ENCODE measurements around the gene TBC1D7.

The TBC1D7 gene

GRCh38 chr6:13319891-13320564 is 8.3 kb downstream of the TBC1D7 start:
- DNase-seq (ENCODE audit: low spot score), result no peak

GRCh38 chr6:13318821-13319220 is 9.5 kb downstream of the TBC1D7 start:
- DNase-seq (ENCODE audit: low spot score), result no peak

- DNase-seq (ENCODE audit: low spot score), result no peak
Observed at GRCh38 chr6:13315896-13316295, 12.4 kb downstream of the TBC1D7 start.

DNA sequence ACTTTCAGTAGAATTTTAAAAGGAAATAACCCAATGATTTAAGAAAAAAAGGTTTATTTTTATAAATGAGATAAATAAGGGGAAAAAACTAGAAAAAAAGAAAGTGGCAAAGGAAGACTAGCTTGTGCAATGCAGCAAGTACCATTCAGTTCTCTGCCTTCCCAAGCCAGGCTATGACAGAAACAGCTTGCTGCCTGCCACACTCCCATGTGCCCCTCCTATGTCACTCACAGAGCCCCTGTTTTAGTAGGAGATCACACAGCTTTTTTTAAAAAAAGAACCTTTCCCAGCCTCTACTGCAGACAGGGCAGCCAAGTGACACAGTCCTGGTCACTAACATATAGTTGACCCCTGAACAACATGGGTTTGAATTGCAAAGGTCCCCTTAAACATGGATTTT is 13.5 kb downstream of the TBC1D7 start:
- DNase-seq (ENCODE audit: low spot score), result no peak

GRCh38 chr6:13311155-13311554 is 17.2 kb downstream of the TBC1D7 start:
- DNase-seq (ENCODE audit: low spot score), result no peak

- no peak for DNase-seq (ENCODE audit: low spot score)
Observed at GRCh38 chr6:13308332-13308731, 20.0 kb downstream of the TBC1D7 start.

GRCh38 chr6:13307508-13307995 is 20.8 kb downstream of the TBC1D7 start:
- no peak for DNase-seq (ENCODE audit: low spot score)

DNA sequence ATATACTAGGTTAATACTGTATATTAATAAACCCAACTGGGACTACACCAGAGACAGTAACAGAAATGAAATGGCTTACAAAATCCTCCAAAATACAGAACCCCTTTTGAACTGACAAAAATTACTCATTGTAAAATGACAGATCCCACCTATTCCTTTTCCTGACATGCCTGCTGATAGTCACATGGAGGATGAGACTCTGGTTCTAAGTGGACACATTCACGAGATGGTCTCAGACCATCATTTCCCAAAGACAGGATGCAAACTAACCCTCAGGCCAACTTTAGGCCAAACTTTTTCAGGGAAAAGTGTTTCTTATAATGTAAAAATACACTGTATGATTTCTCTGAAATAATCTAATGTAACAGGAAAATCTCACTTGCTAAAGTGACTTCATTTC is 22.5 kb downstream of the TBC1D7 start:
- DNase-seq (ENCODE audit: low spot score), result no peak

DNA sequence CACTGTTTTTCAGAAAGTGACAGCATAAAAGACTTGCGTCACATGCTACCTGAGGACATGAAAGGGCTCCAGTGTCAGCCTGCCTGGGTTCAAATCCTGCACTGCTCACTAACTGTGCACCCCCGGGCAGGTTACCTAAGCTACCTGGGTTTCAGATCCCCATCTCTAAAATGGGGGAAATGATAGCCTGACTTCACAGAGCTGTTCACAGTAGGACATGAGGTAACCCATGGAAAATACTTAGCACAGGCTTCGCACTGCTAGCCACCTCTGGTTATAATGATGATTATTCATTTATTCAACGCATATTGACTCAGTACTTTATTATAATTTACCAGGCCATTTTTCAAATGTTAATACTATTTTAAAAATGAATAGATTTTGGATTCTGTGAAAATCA is 23.0 kb downstream of the TBC1D7 start:
- no peak for DNase-seq (ENCODE audit: low spot score)

GRCh38 chr6:13304580-13305260 is 23.6 kb downstream of the TBC1D7 start:
- DNase-seq (ENCODE audit: low spot score), result no peak

DNA sequence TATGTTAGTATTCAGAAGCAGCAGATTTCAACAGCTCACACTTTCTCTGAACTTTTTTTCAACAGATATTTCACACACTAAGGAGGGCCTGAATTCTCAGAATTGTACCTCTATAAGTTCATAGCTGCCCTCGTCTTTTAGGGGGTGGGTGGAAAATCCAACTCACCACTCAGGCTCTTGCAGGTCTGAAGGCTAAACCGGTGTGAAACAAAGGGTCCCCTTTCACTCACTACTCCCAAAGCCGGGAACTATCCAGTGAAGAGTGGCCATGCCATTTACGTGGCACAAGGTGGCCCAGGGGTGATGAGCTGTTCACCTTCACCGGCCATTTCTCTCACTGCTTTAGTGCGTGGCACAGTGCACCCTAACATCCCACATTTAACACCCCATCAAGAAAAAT is 24.2 kb downstream of the TBC1D7 start:
- DNase-seq (ENCODE audit: low spot score), result no peak

- no peak for DNase-seq (ENCODE audit: low spot score)
Observed at GRCh38 chr6:13303668-13304017, 24.7 kb downstream of the TBC1D7 start.

GRCh38 chr6:13302751-13303667 is 25.3 kb downstream of the TBC1D7 start:
- DNase-seq (ENCODE audit: low spot score), result no peak

GRCh38 chr6:13302291-13302690 is 26.0 kb downstream of the TBC1D7 start:
- DNase-seq (ENCODE audit: low spot score), result no peak

DNA sequence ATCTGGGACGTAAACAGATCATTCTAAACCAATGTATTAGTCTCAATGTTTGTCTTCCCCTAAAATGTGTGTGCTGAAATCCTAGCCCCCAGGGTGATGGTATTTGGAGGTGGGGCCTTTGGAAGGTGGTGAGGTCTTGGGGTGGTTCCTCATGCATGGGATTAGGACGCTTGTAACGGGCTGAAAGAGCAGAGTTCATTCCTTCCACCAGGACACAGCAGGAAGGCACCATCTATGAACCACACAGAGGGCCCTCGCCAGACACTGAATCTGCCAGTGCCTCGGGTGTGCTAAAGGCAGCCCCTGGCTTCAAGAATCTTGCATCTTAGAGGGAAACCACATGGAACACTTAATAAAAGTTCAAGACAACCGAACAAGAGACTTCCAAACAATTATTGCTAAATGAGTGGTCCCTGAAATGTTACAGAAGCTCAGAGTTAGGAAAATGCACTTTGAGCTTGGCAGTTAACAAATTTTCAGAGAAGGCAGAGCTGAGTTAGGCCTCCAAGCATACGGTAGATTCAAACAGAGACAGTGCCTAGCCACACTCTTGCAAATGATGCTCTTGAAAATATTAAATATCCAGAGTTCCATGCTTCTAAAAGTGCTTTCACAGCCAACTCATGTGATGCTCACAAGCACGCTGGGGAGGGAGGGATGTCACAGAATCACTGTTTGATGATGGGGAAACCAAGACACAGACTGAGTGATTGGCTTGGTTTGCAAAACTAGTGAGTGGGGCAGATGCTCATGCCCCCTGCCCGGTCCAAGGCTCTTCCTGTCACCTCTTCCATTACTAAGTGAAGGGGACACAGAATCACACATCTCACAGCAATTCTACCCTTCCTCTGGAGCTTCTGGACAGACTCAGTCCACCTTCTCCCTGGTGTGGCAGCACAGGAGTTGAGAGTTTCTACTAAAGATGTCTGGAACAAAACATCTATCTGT is 27.4 kb downstream of the TBC1D7 start:
- DNase-seq (ENCODE audit: low spot score), result no peak

DNA sequence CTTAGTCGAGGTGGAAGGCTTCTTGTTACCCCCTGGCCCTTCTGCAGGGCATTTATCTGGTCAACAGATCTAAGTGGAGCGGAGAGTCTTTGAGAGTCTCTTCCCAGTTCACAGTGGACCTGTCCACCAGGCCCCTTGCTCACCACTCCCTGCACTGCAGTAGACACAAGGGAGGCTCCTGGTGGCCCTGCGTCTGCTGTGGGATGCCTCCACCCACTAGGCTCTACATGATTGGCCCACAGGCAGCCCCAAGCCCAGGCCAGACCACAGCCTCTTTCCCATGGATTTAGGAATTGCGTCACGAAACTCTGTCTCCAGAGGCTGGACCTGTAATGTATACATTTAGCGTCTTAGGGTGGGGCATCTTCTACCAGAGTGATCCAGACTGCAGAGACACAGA is 28.4 kb downstream of the TBC1D7 start:
- DNase-seq (ENCODE audit: low spot score), result no peak

GRCh38 chr6:13299403-13299821 is 28.9 kb downstream of the TBC1D7 start:
- DNase-seq (ENCODE audit: low spot score), result no peak

DNA sequence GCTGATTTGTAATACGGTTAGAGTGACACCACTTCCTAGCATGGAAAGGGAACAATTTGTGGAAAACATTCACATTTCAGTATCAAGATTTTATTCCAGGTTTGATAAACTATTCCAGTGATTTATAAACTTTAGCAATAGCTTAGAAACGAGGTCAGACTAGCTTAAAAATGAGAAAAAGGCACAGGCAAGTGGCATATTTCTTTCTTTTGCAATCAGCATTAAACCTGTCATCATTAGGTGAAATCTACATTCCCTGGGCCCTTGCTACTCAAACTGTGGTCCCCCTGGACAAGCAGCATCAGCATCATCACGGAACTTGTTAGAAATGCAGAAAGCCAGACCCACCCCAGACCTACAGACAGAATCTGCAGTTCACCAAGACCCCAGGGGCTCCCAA is 29.9 kb downstream of the TBC1D7 start:
- no peak for DNase-seq (ENCODE audit: low spot score)

GRCh38 chr6:13297391-13297790 is 30.9 kb downstream of the TBC1D7 start:
- DNase-seq (ENCODE audit: low spot score), result no peak

DNA sequence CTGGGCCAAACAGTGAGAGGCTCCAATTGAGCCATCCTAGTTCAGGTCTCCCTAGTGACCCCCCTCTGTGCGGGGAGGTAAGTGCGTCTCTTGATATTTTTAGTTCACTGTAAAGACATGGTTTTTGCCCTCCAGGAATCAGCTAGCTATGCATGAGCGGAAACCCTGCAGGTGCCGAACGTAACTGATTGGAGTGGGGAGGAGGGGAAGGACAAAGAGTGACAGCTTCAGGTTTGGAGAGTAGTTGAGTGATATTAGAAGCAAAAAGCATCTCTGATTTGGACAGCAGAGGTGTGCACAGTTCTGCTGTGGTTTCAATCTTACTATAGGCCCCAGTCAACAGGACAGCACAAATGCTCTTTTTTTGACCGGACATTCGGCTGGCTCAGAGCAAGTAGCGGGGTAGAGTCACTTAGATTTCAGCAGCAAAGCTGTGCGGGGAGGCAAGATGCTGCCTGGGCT is 31.8 kb downstream of the TBC1D7 start:
- no peak for DNase-seq (ENCODE audit: low spot score)

DNA sequence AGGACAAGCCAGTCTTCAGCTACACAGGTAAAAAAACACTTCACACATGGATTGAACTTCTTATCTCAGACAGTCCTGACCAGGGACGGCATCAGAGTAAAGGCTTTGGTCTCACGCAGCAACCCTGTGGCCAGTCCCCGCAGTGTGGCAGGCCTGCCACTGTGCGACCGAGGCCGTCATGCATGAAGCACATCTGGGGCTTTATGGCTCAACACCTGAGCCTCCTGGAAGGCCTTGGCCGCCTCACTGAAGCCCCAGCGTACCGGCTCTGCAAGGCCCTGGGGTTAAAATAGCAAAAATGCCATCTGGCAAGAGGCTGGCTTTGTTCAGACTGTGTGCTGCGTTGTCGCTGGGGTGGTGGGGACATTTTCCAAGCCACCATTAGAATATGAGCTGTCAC is 32.8 kb downstream of the TBC1D7 start:
- DNase-seq (ENCODE audit: low spot score), result no peak

All from HuH-7.5 (cell line).